Bronchial epithelial cell (primary cell): ENCODE results near the gene OLFM1. TPM values are rescaled to one million over a fixed set of nuclear protein-coding genes. Genes with fewer than 3 reads are reported as not detected.
"Not testable (repeated sequence)": the region's sequence is repeated elsewhere in the genome, so short reads cannot be mapped to it uniquely, and the experiment has no call there.

Source experiments
- DNase-seq: peaks from one replicate; pipeline ENCODE4 v3.0.0-alpha.2; 2010; ENCODE audit warnings: low read depth
- FAIRE-seq: peaks from 2 replicates; lab custom pipeline; 2011; peaks lifted over from hg19 to GRCh38; lab: Jason Lieb, UNC
- H3K27me3 ChIP-seq: 2 replicates; pipeline ENCODE4 v1.5.1; 2011; ENCODE audit warnings: low read length; ENCODE audit not compliant: control insufficient read depth, insufficient read depth
- H3K36me3 ChIP-seq: 2 replicates; pipeline ENCODE4 v1.5.1; 2011; ENCODE audit warnings: low read length; ENCODE audit not compliant: control insufficient read depth, insufficient read depth
- H3K4me3 ChIP-seq: 2 replicates; pipeline ENCODE4 v1.5.1; 2011; ENCODE audit warnings: mild to moderate bottlenecking, low read depth, low read length, control low read depth
- CTCF ChIP-seq: IDR thresholded peaks from 2 replicates; pipeline ENCODE4 v1.5.1; 2011; ENCODE audit warnings: mild to moderate bottlenecking, moderate library complexity, low read length, control low read depth, inconsistent platforms; ENCODE audit not compliant: insufficient read depth, severe bottlenecking
- total RNA-seq: library from RNA; depleted of rRNA; stranded (reverse); fragments of >200 nt; gene quantifications from 2 replicates; pipeline ENCODE4 v1.2.1, GENCODE V29; 2014

The OLFM1 gene
- total RNA-seq, 1 donor from 2014 or later = 0.26 TPM

DNA sequence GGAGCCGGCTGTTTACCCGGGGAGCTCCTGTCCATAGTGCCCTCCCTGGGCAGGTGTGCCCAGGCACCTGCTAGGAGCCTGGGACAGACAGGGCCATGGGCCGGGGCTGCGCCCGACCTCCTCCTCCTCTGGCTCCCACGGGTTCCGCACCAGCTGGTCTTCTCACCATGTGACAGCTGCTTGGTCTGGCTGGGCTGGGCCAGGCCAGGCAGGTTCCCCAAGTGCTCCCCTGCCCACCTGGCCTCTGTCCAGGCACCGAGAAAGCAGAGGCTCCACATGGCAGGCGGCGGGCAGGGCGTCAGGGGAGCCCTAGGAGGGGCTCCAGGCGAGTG lies 60.0 kb downstream of the OLFM1 start:
- Histone ChIP-seq H3K4me3 (no peak overlapping the region), H3K27me3 (no peaks in the 10 kb centered on the region), H3K36me3 (no peaks in the 10 kb centered on the region)
- TF ChIP-seq CTCF = no peak
- DNase-seq (no peak), FAIRE-seq (no peak)

DNA sequence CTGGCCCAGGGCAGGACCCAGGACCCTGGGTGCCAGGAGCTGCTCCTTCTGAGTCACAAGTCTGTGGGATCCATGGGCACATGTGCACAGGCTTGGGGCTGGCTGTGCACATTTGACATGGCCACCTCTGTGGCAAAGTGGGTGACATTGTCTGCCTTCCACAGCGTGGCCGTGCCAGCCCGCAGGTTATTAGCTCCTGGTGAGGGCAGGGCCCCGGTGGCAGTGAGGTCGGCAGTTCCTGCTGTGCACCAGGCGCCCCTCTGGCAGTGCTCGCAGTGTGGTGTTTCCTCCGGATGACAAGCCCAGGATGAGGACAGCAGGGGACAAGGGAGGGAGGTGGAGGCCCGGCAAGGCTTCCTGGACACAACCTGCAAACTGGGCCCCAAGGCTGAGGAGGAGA lies 60.5 kb downstream of the OLFM1 start:
- Histone ChIP-seq H3K36me3 (no peaks in the 10 kb centered on the region), H3K27me3 (no peaks in the 10 kb centered on the region), H3K4me3 (no peak overlapping the region)
- DNase-seq (no peak), FAIRE-seq (no peak)
- TF ChIP-seq CTCF = no peak

GRCh38 chr9:135148386-135148785 lies 60.9 kb downstream of the OLFM1 start:
- H3K36me3 ChIP-seq = no peaks in the 10 kb centered on the region
- FAIRE-seq (no peak), DNase-seq (no peak)
- TF ChIP-seq CTCF = no peak
- H3K27me3 ChIP-seq = no peaks in the 10 kb centered on the region
- H3K4me3 ChIP-seq = no peak overlapping the region

DNA sequence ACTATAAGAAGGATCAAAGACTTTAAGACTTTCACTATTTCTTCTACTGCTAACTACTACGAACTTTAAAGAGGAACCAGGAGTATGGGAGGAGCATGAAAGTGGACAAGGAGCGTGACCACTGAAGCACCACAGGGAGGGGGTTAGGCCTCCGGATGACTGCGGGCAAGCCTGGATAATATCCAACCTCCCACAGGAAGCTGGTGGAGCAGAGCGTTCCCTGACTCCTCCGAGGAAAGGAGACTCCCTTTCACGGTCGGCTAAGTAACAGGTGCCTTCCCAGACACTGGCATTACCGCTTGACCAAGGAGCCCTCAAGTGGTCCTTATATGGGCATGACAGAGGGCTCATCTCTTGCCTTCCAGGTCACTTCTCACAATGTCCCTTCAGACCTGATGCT lies 62.4 kb downstream of the OLFM1 start:
- not testable (repeated sequence) for H3K36me3 ChIP-seq, DNase-seq, H3K4me3 ChIP-seq, H3K27me3 ChIP-seq, FAIRE-seq

GRCh38 chr9:135150981-135151380 lies 63.5 kb downstream of the OLFM1 start:
- DNase-seq = no peak
- FAIRE-seq = no peak
- TF ChIP-seq CTCF = no peak
- Histone ChIP-seq H3K36me3 (no peaks in the 10 kb centered on the region), H3K4me3 (no peak overlapping the region), H3K27me3 (no peaks in the 10 kb centered on the region)

GRCh38 chr9:135151757-135152613 lies 64.5 kb downstream of the OLFM1 start:
- DNase-seq (no peak), FAIRE-seq (no peak)
- no peak for TF ChIP-seq CTCF
- Histone ChIP-seq H3K36me3 (no peaks in the 10 kb centered on the region), H3K4me3 (no peak overlapping the region), H3K27me3 (no peaks in the 10 kb centered on the region)
